ENCODE results near the gene SLC15A4.

DNA sequence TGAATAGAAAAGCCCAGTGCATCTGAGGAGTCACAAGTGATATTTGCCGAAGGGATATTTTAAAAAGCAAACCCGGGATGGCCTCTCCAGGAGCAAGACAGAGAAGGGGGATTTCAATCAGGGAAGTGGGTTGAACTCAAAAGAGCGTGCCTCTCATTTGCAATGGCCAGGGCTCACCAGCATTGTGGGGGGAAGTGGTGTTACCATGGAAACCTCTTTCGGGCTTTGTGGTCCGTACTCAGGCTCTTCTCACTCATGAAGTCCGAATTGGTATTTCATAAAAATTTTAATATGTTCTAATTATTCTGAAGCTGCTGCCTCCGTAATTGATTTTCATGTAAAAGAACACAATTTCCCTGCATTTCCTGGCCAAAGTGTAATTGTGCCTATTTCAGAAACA, 79.8 kb downstream of the SLC15A4 start:
- TF ChIP-seq POLR2A (IDR thresholded peaks at IDR 0.05; ENCODE audit: low read length) (no peak), GATA1 (IDR thresholded peaks at IDR 0.05; ENCODE audit: low read depth, low read length) (no peak)
